Stimulated activated CD4-positive, alpha-beta T cell treated with anti-CD3 and anti-CD28 coated beads, TNF-alpha, amount 100 ng/mL, for 1 hour (primary cell): ENCODE data around the gene RPS16.
"Not testable (repeated sequence)": the region's sequence is repeated elsewhere in the genome, so short reads cannot be mapped to it uniquely, and the experiment has no call there.

Experiments
- DNase-seq, 3 donors: peaks; one replicate each; pipeline ENCODE4 v3.0.0-alpha.2; 2020; ENCODE audit warnings: low read depth in 3 of 3, low spot score in 1 of 3

Gene RPS16

GRCh38 chr19:39435499-39436349 is at the start of gene RPS16:
Gene RPS16 (minus strand): TSS chr19:39435949. CDS start chr19:39435895, 54 bp downstream.
- DNase-seq = peak; percentile 98 to 99 (median 99)

- no peak for DNase-seq
These were observed 47.4 kb upstream of the RPS16 start for GRCh38 chr19:39483141-39483540.

- no peak for DNase-seq
These were observed 45.9 kb upstream of the RPS16 start for GRCh38 chr19:39481676-39482075.

GRCh38 chr19:39481229-39481545 is 45.4 kb upstream of the RPS16 start:
- DNase-seq = no peak

- DNase-seq = peak; percentile 88 to 97 (median 91)
These were observed 44.8 kb upstream of the RPS16 start, which contains the start of gene TIMM50 for GRCh38 chr19:39480337-39481228. Gene TIMM50 (plus strand): TSS chr19:39480838. CDS start chr19:39480854, 16 bp downstream.

GRCh38 chr19:39479916-39480315 is 44.2 kb upstream of the RPS16 start:
- no peak for DNase-seq

- DNase-seq = not testable (repeated sequence)
These were observed 43.6 kb upstream of the RPS16 start for GRCh38 chr19:39479319-39479801.

- no peak for DNase-seq
These were observed 40.0 kb upstream of the RPS16 start for GRCh38 chr19:39475748-39476147.

GRCh38 chr19:39474139-39474620 is 38.4 kb upstream of the RPS16 start:
- DNase-seq = peak; percentile 29 to 70 (median 47)

GRCh38 chr19:39473443-39473960 is 37.8 kb upstream of the RPS16 start:
- DNase-seq = no peak

GRCh38 chr19:39472746-39473442 is 37.1 kb upstream of the RPS16 start:
- DNase-seq = no peak

- no peak for DNase-seq
These were observed 36.2 kb upstream of the RPS16 start for GRCh38 chr19:39471756-39472536.

- no peak for DNase-seq
These were observed 35.1 kb upstream of the RPS16 start for GRCh38 chr19:39470724-39471339.

- DNase-seq = no peak
These were observed 33.8 kb upstream of the RPS16 start for GRCh38 chr19:39469567-39469966.

- no peak for DNase-seq
These were observed 33.3 kb upstream of the RPS16 start for GRCh38 chr19:39469036-39469435.

GRCh38 chr19:39467941-39468340 is 32.2 kb upstream of the RPS16 start:
- no peak for DNase-seq

- no peak for DNase-seq
These were observed 30.4 kb upstream of the RPS16 start for GRCh38 chr19:39465956-39466747.

- DNase-seq = no peak
These were observed 27.7 kb upstream of the RPS16 start for GRCh38 chr19:39463403-39463802.

GRCh38 chr19:39451257-39451656 is 15.5 kb upstream of the RPS16 start:
- DNase-seq = not testable (repeated sequence)
